ENCODE data around the gene DGKB. TPM values are rescaled to one million over a fixed set of nuclear protein-coding genes. Genes with fewer than 3 reads are reported as not detected.
A peak's percentile ranks its signal among the peaks of the same experiment; 100 is the strongest.

The DGKB gene
- total and polyA plus RNA-seq, 5 donors = 0.16 to 1.1 (median 0.54) TPM

DNA sequence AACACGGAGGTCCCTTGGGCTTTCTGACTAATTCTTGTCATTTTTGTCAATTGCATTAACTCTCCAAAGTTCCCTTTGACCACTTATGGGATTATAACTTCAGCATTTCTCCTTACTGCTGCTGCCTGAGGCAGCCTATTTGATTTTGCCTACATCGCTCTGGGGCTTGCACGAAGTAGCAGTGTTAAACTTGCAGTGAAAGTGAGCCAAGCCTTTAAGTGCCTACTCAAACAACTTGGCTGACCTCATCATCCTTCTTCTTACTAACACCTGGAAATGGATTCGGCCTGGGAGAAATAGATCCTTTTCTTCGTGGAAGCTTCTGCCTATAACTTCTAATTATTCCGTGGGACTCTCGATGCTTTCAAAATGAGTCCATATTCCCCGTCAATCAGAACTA, 76.6 kb downstream of the DGKB start:
- Histone ChIP-seq H3K4me1 (ENCODE audit: control insufficient read depth, insufficient read depth, low read length) (no peaks in the 10 kb centered on the region), H3K27ac (ENCODE audit: low read length) (no peak overlapping the region), H3K4me3 (ENCODE audit: low read length) (no peak overlapping the region), H3K27me3 (ENCODE audit: control insufficient read depth, insufficient read depth) (no peaks in the 10 kb centered on the region), H3K9me3 (ENCODE audit: control insufficient read depth, low read length) (no peaks in the 10 kb centered on the region)
- 62% methylated on average over 8 of the region's 8 CpGs for WGBS
- DNase-seq (no peak), ATAC-seq (peak in 1 of 2 donors; percentile 51)
- intact Hi-C loops (cut with DNase I) = no loop called here

GRCh38 chr7:14822481-14822854, 80.1 kb downstream of the DGKB start:
- 94% methylated on average over 1 of the region's 1 CpG for WGBS
- no peak overlapping the region for H3K4me3 ChIP-seq (ENCODE audit: low read length)
- DNase-seq = no peak
- no peaks in the 10 kb centered on the region for H3K9me3 ChIP-seq (ENCODE audit: control insufficient read depth, low read length)
- intact Hi-C loops (cut with DNase I) = no loop called here
- H3K27me3 ChIP-seq (ENCODE audit: control insufficient read depth, insufficient read depth) = no peaks in the 10 kb centered on the region
- no peak overlapping the region for H3K27ac ChIP-seq (ENCODE audit: low read length)
- no peaks in the 10 kb centered on the region for H3K4me1 ChIP-seq (ENCODE audit: control insufficient read depth, insufficient read depth, low read length)
- no peak for ATAC-seq

DNA sequence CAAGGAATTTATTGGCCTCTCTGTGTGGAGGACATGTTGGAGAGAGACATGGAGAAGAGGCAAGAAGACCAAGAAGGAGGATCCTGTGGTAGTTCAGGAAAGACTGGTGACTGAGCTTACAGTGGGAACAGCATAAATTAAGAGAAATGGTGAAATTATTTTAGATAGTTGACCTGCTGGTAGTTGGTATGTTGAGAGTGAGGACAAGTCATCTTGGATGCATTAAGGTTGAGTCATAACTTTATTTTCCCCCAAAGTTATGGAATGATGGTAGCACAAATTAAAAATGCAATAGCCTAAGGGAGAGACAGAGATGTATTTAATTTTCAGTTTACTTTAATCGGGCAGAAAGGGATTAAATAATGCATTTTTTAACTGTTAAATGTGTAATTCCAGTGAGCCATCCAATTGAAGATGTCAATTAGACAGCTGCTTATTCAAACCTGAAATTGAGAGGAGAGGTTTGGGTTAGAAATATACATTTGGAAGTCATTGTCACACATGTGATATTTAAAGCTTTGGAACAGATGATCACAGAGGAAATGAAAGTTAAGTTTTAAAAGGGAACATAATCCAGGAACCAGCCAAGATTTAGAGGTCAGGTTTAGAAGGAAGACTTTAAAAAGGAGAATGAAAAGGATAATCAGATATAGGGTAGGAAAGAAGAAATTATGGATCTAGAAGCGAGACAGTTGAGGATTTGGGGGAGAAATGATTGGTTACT, 80.6 kb downstream of the DGKB start:
- H3K27me3 ChIP-seq (ENCODE audit: control insufficient read depth, insufficient read depth) = no peaks in the 10 kb centered on the region
- 86% methylated on average over 2 of the region's 2 CpGs for WGBS
- H3K9me3 ChIP-seq (ENCODE audit: control insufficient read depth, low read length) = no peaks in the 10 kb centered on the region
- H3K4me3 ChIP-seq (ENCODE audit: low read length) = no peak overlapping the region
- ATAC-seq (no peak), DNase-seq (no peak)
- H3K27ac ChIP-seq (ENCODE audit: low read length) = no peak overlapping the region
- H3K4me1 ChIP-seq (ENCODE audit: control insufficient read depth, insufficient read depth, low read length) = no peaks in the 10 kb centered on the region
- intact Hi-C loops (cut with DNase I) = no loop called here

GRCh38 chr7:14818871-14819270, 83.7 kb downstream of the DGKB start:
- intact Hi-C loops (cut with DNase I) = no loop called here
- ATAC-seq = no peak
- DNase-seq = no peak
- H3K27me3 ChIP-seq (ENCODE audit: control insufficient read depth, insufficient read depth) = no peaks in the 10 kb centered on the region
- H3K27ac ChIP-seq (ENCODE audit: low read length) = no peak overlapping the region
- H3K4me1 ChIP-seq (ENCODE audit: control insufficient read depth, insufficient read depth, low read length) = no peaks in the 10 kb centered on the region
- no peak overlapping the region for H3K4me3 ChIP-seq (ENCODE audit: low read length)
- WGBS = 87% methylated on average over 3 of the region's 3 CpGs
- H3K9me3 ChIP-seq (ENCODE audit: control insufficient read depth, low read length) = no peaks in the 10 kb centered on the region

DNA sequence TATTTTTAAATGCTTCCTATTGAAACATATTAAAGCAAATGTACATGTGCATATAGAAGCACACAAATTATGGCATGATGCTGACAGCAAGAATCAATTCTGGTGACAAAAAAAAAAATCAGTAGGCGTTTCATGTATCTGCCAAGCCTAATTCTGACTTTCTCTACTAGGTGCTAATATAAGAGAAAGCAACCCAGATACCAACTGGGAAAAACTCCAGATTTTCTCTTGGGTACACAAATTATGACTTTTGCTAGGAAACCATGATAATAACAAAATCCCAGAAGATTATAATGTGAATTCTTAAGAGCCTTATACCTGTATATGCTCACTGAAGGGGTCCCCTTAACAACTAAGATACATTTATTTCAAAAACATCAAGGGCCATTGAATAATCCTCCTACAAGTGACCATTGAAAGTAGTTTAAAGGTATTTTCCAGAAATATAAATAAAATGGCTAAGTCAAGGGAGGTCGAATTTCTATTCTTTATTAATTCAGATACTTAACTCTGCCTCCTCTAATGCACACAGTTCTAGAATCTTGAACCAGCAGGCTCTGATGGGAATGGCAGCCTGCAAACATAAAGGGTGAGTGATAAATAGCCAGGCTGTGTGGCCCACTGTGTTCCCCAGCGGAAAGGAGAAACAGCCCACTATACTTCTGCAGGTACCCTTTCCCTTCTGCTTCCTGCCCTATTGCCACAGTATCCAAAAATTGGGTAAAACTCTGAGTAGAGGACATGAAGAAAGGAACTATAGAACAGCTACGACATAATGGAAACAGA, 84.5 kb downstream of the DGKB start:
- 83% methylated on average over 4 of the region's 4 CpGs for WGBS
- intact Hi-C loops (cut with DNase I) = no loop called here

DNA sequence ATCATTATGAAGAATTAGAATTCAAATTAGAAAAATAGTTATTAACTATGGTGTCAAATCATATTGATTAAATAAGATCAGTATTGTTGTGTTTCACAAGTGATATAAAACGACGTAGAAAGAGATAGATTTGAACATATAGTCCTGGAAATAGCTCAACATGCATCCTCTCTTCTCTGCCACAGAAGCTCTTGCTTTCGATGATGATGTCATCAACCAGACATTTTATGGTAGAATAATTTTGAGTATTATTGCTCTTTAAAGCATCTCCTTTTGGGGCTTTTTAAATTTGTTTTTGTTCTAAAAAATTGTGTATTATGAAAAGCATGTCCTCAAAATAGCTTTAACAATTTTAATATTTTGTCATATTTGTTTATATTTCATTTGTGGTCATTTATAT, 95.0 kb downstream of the DGKB start:
- H3K9me3 ChIP-seq (ENCODE audit: control insufficient read depth, low read length) = no peaks in the 10 kb centered on the region
- no peak overlapping the region for H3K27ac ChIP-seq (ENCODE audit: low read length)
- no peaks in the 10 kb centered on the region for H3K4me1 ChIP-seq (ENCODE audit: control insufficient read depth, insufficient read depth, low read length)
- intact Hi-C loops (cut with DNase I) = no loop called here
- H3K4me3 ChIP-seq (ENCODE audit: low read length) = no peak overlapping the region
- 74% methylated on average over 3 of the region's 3 CpGs for WGBS
- ATAC-seq (no peak), DNase-seq (no peak)
- H3K27me3 ChIP-seq (ENCODE audit: control insufficient read depth, insufficient read depth) = no peaks in the 10 kb centered on the region

More for the DNA sequence above, 84.5 kb downstream of the DGKB start:
- DNase-seq (no peak), ATAC-seq (no peak)
- Histone ChIP-seq H3K27ac (ENCODE audit: low read length) (no peak overlapping the region), H3K27me3 (ENCODE audit: control insufficient read depth, insufficient read depth) (no peaks in the 10 kb centered on the region), H3K4me3 (ENCODE audit: low read length) (no peak overlapping the region), H3K9me3 (ENCODE audit: control insufficient read depth, low read length) (no peaks in the 10 kb centered on the region), H3K4me1 (ENCODE audit: control insufficient read depth, insufficient read depth, low read length) (no peaks in the 10 kb centered on the region)

DNA sequence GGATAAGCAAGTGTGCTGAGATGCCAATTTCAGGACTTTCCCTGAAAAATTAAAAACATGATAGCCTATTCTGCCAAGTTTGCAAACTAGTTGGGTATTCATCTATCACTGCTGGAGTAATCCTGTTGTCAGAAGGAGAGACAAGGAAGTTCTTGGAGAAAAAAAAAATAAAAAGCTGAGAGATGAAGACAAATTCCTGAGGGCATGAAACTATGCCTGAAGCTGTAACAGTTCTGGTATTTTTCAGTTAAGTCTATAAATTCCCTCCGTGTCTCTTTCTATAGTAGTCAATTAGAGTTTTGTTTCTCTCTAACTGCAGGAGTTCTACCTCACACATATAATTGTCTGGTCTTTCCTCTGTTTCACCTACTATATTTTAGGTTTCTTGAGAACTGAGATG, 95.7 kb downstream of the DGKB start:
- DNase-seq (no peak), ATAC-seq (no peak)
- no peaks in the 10 kb centered on the region for H3K4me1 ChIP-seq (ENCODE audit: control insufficient read depth, insufficient read depth, low read length)
- intact Hi-C loops (cut with DNase I) = no loop called here
- no peaks in the 10 kb centered on the region for H3K9me3 ChIP-seq (ENCODE audit: control insufficient read depth, low read length)
- 60% methylated on average over 1 of the region's 1 CpG for WGBS
- no peak overlapping the region for H3K27ac ChIP-seq (ENCODE audit: low read length)
- H3K4me3 ChIP-seq (ENCODE audit: low read length) = no peak overlapping the region
- no peaks in the 10 kb centered on the region for H3K27me3 ChIP-seq (ENCODE audit: control insufficient read depth, insufficient read depth)

DNA sequence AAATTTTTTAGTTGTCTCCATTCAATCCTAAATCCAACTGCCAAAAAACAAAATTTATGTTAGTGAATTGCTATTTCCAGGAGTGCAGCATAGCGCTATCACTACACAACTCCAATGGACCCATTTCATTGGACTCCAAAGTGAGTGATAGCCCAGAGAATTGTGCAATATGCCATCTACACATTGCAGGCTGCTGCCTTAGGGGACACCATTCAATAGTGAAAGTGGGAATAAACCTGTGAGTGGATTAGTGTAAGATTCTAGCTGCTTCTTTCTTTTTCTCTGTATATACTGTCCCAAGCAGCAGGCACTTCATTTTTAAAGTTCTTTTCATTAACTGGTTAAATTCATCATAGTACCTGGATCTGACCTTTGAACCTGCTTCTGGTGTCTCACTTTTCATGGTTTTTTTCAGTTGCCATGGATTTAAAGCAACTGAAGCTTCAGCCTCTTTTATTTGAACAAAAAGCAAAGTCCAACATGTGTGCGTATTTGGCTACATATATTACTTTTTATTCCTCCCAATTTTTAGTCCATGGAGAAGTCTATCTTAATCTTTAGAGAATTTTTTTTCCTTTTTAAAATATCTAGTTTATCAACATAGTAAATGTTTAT, 97.3 kb downstream of the DGKB start:
- Histone ChIP-seq H3K4me3 (ENCODE audit: low read length) (no peak overlapping the region), H3K4me1 (ENCODE audit: control insufficient read depth, insufficient read depth, low read length) (no peaks in the 10 kb centered on the region), H3K27me3 (ENCODE audit: control insufficient read depth, insufficient read depth) (no peaks in the 10 kb centered on the region), H3K27ac (ENCODE audit: low read length) (no peak overlapping the region), H3K9me3 (ENCODE audit: control insufficient read depth, low read length) (no peaks in the 10 kb centered on the region)
- ATAC-seq = no peak
- DNase-seq = no peak
- WGBS = 94% methylated on average over 2 of the region's 2 CpGs
- intact Hi-C loops (cut with DNase I) = no loop called here

GRCh38 chr7:14800664-14801063, 101.9 kb downstream of the DGKB start:
- no peak for ATAC-seq
- no peak overlapping the region for H3K27ac ChIP-seq (ENCODE audit: low read length)
- no peaks in the 10 kb centered on the region for H3K9me3 ChIP-seq (ENCODE audit: control insufficient read depth, low read length)
- WGBS = 96% methylated on average over 2 of the region's 2 CpGs
- intact Hi-C loops (cut with DNase I) = no loop called here
- H3K4me3 ChIP-seq (ENCODE audit: low read length) = no peak overlapping the region
- H3K27me3 ChIP-seq (ENCODE audit: control insufficient read depth, insufficient read depth) = no peaks in the 10 kb centered on the region
- H3K4me1 ChIP-seq (ENCODE audit: control insufficient read depth, insufficient read depth, low read length) = no peaks in the 10 kb centered on the region
- no peak for DNase-seq

DNA sequence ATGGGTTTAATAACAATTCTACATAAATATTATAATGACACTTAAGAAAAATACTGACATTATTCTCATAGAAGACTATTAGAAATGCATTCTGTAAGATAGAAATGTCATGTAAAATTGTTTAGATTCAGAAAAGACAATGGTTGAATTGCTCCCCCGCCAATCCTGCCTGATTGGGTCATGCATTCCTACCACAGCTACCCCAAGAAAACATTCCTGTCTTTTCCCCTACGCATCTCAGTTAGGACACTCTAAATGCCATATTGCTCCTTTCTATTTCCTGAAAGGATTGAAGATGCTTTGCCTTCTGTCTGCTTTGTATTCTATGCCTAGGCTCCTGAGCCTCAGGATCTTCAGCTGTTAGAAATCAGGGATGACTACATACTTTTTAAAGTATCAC, 109.4 kb downstream of the DGKB start:
- Histone ChIP-seq H3K9me3 (ENCODE audit: control insufficient read depth, low read length) (no peaks in the 10 kb centered on the region), H3K27ac (ENCODE audit: low read length) (no peak overlapping the region), H3K27me3 (ENCODE audit: control insufficient read depth, insufficient read depth) (no peaks in the 10 kb centered on the region), H3K4me3 (ENCODE audit: low read length) (no peak overlapping the region), H3K4me1 (ENCODE audit: control insufficient read depth, insufficient read depth, low read length) (no peaks in the 10 kb centered on the region)
- intact Hi-C loops (cut with DNase I) = no loop called here
- 87% methylated on average over 2 of the region's 2 CpGs for WGBS
- ATAC-seq = no peak
- DNase-seq = no peak

DNA sequence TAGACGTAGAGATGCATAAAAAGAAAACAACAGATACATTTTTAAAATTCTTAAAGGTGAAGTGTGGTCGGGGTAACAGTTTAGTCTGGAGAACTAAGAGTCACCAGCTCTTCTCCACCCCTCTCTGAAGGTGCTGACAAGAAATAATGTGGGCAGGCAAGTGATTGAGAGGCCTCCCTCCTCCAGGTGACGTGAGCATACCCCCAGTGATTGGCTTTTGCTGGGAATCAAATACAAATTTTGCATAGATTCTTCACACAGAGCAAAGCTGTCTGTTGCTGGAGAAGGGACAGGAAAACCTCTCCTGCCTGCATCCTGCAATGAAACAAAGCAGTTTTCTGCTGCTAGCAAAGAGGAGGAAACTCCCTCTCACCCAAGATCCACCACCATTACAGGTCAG, 115.0 kb downstream of the DGKB start:
- H3K9me3 ChIP-seq (ENCODE audit: control insufficient read depth, low read length) = no peaks in the 10 kb centered on the region
- H3K4me1 ChIP-seq (ENCODE audit: control insufficient read depth, insufficient read depth, low read length) = no peaks in the 10 kb centered on the region
- DNase-seq (no peak), ATAC-seq (no peak)
- no peak overlapping the region for H3K4me3 ChIP-seq (ENCODE audit: low read length)
- H3K27ac ChIP-seq (ENCODE audit: low read length) = no peak overlapping the region
- 64% methylated on average over 3 of the region's 3 CpGs for WGBS
- intact Hi-C loops (cut with DNase I) = no loop called here
- no peaks in the 10 kb centered on the region for H3K27me3 ChIP-seq (ENCODE audit: control insufficient read depth, insufficient read depth)
